GM19467 (cell line): Measurements from ENCODE around the gene AMIGO1.

Experiments used
- ATAC-seq: cut with Tn5 transposase; IDR thresholded peaks from one replicate; pipeline ENCODE4 v1.9.1; 2021; ENCODE audit warnings: mild to moderate bottlenecking, moderate library complexity; ENCODE audit not compliant: unreplicated experiment

AMIGO1 gene

GRCh38 chr1:109466125-109466451 lies 43.4 kb downstream of the AMIGO1 start:
- no peak for ATAC-seq

GRCh38 chr1:109457819-109458218 lies 51.7 kb downstream of the AMIGO1 start:
- ATAC-seq = no peak

GRCh38 chr1:109454497-109455133 lies 54.9 kb downstream of the AMIGO1 start:
- ATAC-seq = no peak
